ENCODE data around the gene L3MBTL4.
"Not testable (repeated sequence)": the region's sequence is repeated elsewhere in the genome, so short reads cannot be mapped to it uniquely, and the experiment has no call there.

The L3MBTL4 gene

DNA sequence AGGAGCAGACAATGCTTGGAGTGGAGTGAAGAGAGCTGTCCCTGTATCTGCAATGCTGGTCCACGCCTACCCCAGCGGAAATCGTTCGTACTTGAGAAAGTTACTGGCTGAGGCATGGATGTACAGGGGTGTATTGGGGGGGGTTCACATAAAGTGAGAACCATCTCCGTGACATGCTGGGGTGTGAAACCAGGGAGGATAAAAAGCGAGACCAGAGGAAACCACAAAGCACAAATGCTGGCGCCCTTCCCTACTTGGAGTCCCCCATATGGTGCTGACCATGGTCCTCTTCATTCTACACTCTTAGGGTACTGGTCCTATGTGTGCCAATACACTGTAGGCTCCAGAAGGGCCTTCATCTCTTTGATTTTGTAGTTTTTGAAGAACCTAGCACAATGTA lies 244.1 kb downstream of the L3MBTL4 start:
- no peak for DNase-seq

- DNase-seq: no peak
Measured at GRCh38 chr18:6161549-6161948, 253.2 kb downstream of the L3MBTL4 start.

GRCh38 chr18:6159426-6159825 lies 255.3 kb downstream of the L3MBTL4 start:
- DNase-seq: no peak

DNA sequence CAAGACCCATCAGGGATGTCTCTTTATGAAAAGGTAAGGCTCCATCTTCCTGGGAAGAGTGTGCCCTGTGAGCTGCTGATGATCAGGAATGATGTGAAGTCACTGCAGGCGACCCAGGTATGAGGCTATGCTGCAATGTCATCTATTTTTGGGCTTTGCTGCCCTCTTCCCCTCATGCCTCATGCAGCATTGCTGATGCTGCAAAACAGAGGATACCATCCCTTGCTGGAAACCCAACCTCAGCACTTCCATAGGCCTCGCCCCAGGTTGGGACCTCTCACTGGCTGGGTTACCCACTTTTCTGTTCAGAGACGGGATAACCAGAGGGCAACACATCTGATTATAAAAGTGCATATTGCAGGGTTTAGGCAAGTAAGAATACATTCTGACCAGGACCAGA lies 255.8 kb downstream of the L3MBTL4 start:
- DNase-seq: no peak

GRCh38 chr18:6156446-6156845 lies 258.3 kb downstream of the L3MBTL4 start:
- no peak for DNase-seq

DNA sequence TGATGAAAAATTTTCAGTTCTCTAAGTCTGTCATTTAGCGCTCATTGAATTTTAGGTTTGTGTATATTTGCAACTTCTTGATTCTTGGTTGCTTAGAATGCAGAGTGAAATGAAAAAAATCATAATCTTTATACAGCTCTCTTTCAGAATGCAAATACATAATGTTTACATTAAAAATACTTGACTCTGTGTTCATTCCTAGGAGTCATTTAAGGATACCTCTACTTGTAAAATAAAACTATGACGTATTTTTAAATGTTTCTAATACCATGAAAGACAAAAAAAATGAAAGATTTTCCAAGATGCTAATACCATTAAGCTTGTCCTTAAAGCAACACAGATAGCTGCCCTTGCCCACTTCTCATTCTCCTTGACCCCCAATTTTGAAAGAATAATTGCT lies 259.0 kb downstream of the L3MBTL4 start:
- DNase-seq: no peak

DNA sequence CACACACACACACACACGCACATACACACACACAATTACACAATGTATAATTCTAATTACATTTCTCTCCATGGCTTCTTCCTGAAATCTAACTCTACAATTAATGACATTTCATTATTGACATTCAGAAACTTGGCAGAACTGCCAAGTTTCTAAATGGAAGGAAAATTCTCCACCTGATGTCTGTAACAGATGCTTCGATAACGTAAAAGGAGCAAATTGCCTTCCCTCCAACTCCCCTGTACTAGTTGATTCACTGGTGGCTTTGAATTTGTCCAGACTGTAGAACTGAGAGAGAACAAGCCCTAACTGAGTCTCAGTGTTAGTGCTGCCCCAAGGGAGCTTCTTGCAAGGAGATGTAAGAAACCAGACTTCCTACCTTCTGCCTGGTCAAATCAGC lies 264.3 kb downstream of the L3MBTL4 start:
- DNase-seq: peak in 1 of 2 experiments; percentile 70

DNA sequence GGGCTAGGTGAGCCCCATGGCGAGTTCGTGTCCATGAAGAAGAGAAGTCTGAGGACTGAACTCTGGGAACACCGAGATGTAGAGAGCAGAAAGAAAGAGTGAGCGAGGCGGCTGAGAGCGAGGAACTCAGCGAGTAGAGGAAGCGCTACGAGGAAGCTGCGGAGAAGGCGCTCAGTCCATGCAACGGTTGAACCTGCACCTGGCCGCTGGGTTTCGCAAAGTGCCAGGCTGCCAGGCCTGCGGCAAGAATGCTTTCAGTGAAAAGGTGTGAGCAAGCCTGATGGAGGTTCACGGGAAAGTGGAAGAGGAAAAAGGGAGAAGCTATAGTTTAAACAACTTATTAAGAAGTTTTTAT lies 268.4 kb downstream of the L3MBTL4 start:
- DNase-seq: no peak

DNA sequence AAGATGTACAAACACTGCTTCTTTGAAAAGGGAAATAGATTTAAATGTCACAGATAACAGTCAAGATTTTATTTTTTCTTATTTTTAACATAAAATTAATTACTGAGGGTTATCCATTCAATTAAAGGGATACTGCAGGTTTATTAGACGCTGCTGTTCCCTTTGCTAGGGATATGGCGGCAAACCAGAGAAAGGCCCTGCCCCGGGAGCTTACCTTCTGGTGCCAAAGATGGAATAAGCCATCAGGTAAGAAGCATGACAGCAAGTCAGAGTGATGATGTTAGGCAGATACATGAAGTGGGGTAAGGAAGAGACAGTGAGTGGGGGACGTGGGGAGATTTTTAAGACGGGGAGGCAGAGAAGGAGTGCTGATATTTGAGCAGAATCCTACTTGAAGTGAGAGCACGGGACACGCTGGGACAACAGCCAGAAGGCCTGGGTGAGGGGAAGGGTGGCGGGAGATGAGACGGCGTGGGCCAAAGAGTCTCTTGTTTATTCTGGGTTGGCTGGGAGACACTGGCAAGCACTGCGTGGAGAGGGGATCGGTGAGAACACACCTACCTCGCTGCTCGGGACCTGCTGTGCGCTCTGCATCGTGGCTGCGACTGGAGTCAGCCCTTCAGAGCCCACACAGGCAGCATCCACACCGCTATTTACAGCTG lies 268.9 kb downstream of the L3MBTL4 start:
- DNase-seq: no peak

DNA sequence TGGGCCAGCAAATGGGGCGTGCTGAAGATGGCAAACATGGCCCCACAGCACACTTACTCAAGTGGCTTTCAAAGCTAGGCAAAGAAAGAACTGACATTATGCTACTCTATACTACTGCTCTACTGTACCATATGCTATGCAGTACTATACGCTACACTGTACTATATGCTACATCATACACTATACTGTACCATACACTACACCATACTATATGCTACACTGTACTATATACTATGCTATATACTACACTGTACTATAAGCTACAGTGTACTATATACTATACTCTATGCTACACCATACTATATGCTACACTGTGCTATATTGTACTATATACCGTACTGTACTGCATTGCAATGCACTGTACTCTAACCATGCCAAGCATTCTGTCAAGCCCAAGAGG lies 275.7 kb downstream of the L3MBTL4 start:
- no peak for DNase-seq

GRCh38 chr18:6135901-6136300 lies 278.8 kb downstream of the L3MBTL4 start:
- not testable (repeated sequence) for DNase-seq

- not testable (repeated sequence) for DNase-seq
Measured at GRCh38 chr18:6135029-6135428, 279.7 kb downstream of the L3MBTL4 start.

GRCh38 chr18:6132751-6133368 lies 281.9 kb downstream of the L3MBTL4 start:
- no peak for DNase-seq

GRCh38 chr18:6120820-6121279 lies 293.9 kb downstream of the L3MBTL4 start:
- DNase-seq: peak in 1 of 2 experiments; percentile 14

DNA sequence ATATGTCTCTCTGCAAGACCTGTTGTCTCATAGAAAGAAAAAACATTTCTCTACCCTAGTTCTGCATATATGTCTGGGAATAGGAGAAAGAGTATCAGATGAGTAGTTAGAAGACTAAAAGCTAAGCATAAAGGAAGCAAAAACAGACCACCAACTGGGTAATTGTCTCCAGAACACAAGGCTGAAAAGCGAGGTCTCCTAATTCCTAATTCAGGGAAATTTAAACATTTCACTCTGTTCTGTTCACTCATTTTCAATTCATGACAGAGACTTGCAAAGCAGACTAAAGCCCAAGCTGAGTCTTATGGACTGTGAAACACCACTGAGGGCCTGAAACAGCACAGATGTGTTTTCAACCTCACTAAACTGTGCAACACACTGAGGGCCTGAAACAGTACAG lies 294.9 kb downstream of the L3MBTL4 start:
- DNase-seq: no peak

DNA sequence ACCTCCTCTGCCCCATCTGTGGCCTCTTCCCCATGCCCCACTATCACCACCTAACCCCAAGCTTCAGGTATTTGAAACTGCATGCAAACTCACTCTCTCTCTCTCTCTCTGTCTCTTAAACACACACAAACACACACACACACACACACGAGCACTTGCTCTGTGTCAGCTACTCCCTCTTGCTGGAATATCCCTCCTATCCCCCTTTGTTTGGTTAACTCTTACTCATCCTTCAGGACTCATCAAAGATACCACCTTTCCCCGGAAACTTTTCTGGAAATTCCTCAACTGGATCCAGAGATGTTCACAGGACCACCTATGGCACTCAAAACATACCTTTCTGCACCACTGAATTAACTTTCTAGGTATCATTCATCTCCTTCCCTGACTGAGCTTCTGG lies 296.6 kb downstream of the L3MBTL4 start:
- no peak for DNase-seq

- no peak for DNase-seq
Measured at GRCh38 chr18:6115710-6116109, 299.0 kb downstream of the L3MBTL4 start.

- no peak for DNase-seq
Measured at GRCh38 chr18:6113650-6114049, 301.1 kb downstream of the L3MBTL4 start.

GRCh38 chr18:6111726-6112125 lies 303.0 kb downstream of the L3MBTL4 start:
- no peak for DNase-seq

DNA sequence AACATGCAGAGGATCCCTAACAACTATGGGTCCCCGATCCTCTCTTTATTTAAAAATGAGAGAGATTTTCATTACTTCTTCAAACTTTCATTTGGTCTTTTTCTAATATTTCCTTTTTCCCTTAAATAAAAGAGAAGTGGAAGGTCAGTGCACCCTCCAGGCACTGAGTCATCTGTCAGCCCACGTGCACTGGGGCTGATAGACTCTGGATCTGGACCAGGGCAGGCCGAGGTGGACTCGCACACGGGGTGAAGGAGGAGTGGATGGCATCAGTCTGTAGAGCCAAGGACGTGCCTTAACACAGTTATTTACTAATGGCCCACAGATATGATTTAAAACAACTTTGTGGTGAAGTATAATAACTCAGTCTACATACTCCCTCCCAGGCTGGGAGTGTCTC lies 305.0 kb downstream of the L3MBTL4 start:
- DNase-seq: no peak

GRCh38 chr18:6107794-6108193 lies 306.9 kb downstream of the L3MBTL4 start:
- DNase-seq: no peak

GRCh38 chr18:6106091-6106685 lies 308.5 kb downstream of the L3MBTL4 start:
- DNase-seq: no peak

- DNase-seq: no peak
Measured at GRCh38 chr18:6103741-6104140, 311.0 kb downstream of the L3MBTL4 start.

- no peak for DNase-seq
Measured at GRCh38 chr18:6096730-6097129, 318.0 kb downstream of the L3MBTL4 start.

GRCh38 chr18:6088432-6088831 lies 326.3 kb downstream of the L3MBTL4 start:
- no peak for DNase-seq

Measured in NCI-H2081 (cell line).